ENCODE data around the gene CRISP2.
"Not testable (repeated sequence)": the region's sequence is repeated elsewhere in the genome, so short reads cannot be mapped to it uniquely, and the experiment has no call there.

Gene CRISP2

GRCh38 chr6:49713346-49713745 lies at the start of gene CRISP2:
Gene CRISP2 (minus strand): TSS chr6:49713543. CDS start chr6:49709196, 4,347 bp downstream.
- no peak for DNase-seq (ENCODE audit: low spot score)

GRCh38 chr6:49744259-49744658 lies 30.9 kb upstream of the CRISP2 start, which contains the start of gene CRISP3:
Gene CRISP3 (minus strand): TSS chr6:49744388. CDS start chr6:49744367, 21 bp downstream.
- no peak for DNase-seq (ENCODE audit: low spot score)

DNA sequence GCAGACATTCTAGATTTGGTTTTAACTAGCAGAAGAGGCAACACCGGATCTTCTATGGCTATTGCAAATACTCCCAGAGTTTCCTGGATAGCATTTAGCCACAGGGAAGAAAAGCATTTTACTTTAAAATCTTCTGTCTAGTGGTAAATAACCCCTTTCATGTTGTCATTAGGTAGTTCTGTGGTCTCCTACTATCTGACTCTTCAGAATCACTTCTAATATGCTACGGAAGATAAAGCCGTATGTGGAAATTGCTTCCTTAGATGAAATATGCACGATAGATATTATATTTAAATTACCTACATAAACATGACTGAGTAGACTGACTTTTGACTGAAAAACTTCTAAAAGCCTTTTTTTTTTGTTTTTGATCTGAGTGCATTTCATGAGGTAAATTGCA lies 30.1 kb upstream of the CRISP2 start:
- no peak for DNase-seq (ENCODE audit: low spot score)

GRCh38 chr6:49739423-49739822 lies 26.1 kb upstream of the CRISP2 start:
- DNase-seq (ENCODE audit: low spot score): no peak

DNA sequence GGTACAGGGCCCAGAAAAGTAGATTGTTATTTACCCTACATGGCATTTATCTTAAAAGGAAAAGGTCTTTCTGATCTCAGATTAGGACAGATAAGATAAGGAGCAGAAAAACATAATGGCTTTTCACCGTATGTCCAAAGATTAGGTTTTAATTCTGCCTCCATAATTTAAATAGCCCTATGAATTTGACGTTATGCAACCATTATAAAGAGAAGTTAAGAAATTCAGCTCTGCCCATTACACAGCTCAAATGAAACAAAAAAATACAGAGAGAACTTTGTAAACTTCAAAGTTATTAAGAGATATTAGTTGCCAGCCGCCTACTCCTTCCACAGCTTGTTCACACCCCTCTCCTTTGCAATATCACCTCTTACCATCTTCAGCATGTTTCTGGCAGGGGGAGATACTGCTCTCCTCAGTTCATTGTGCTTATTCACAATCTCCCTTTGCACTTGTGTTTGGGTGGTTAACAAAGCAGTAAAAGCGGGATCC lies 22.7 kb upstream of the CRISP2 start:
- DNase-seq (ENCODE audit: low spot score): no peak

- DNase-seq (ENCODE audit: low spot score): no peak
Observed at GRCh38 chr6:49733680-49734079, 20.3 kb upstream of the CRISP2 start.

GRCh38 chr6:49732781-49733180 lies 19.4 kb upstream of the CRISP2 start:
- DNase-seq (ENCODE audit: low spot score): no peak

- no peak for DNase-seq (ENCODE audit: low spot score)
Observed at GRCh38 chr6:49730251-49730650, 16.9 kb upstream of the CRISP2 start.

GRCh38 chr6:49723917-49724316 lies 10.6 kb upstream of the CRISP2 start:
- DNase-seq (ENCODE audit: low spot score): not testable (repeated sequence)

- no peak for DNase-seq (ENCODE audit: low spot score)
Observed at GRCh38 chr6:49721297-49721696, 8.0 kb upstream of the CRISP2 start.

DNA sequence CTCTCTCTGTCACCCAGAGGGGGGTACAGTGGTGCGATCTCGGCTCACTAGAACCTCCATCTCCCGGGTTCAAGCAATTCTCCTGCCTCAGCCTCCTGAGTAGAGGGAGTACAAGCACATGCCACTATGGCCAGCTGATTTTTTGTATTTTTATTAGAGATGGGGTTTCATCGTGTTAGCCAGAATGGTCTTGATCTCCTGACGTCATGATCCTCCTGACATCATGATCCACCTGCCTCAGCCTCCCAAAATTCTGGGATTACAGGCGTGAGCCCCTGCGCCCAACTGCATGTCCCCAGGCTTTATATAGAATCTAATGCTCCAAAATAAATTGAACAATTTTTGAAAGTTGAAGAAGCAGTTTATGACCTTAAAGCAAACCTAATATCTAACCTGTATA lies 7.0 kb upstream of the CRISP2 start:
- DNase-seq (ENCODE audit: low spot score): no peak

GRCh38 chr6:49698478-49698877 lies 14.9 kb downstream of the CRISP2 start:
- no peak for DNase-seq (ENCODE audit: low spot score)

GRCh38 chr6:49693512-49693911 lies 19.8 kb downstream of the CRISP2 start:
- no peak for DNase-seq (ENCODE audit: low spot score)

GRCh38 chr6:49692534-49692933 lies 20.8 kb downstream of the CRISP2 start:
- DNase-seq (ENCODE audit: low spot score): no peak

GRCh38 chr6:49676671-49677281 lies 36.6 kb downstream of the CRISP2 start:
- peak; percentile 56 for DNase-seq (ENCODE audit: low spot score)

GRCh38 chr6:49675816-49676215 lies 37.5 kb downstream of the CRISP2 start:
- DNase-seq (ENCODE audit: low spot score): no peak

GRCh38 chr6:49668083-49668511 lies 45.2 kb downstream of the CRISP2 start:
- peak; percentile 22 for DNase-seq (ENCODE audit: low spot score)

- DNase-seq (ENCODE audit: low spot score): no peak
Observed at GRCh38 chr6:49666930-49667757, 46.2 kb downstream of the CRISP2 start.

DNA sequence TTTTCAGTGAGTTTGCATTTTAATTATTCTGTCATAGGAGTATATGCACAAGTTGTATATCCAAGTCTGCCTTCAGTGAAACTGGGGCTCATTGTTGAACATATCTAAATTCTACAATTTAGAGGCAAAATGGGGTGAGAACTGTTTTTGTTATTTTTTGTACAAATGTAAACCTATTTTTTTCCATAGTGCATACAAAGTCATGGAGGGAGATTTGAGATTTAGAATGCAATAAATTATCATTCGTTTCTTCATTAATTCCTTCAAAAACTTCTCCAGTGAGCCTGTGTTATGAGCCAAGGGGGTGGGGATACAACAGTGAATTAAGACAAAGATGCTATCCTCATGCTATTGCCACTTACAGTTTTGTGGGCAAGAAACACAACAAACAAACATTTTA lies 46.9 kb downstream of the CRISP2 start:
- DNase-seq (ENCODE audit: low spot score): no peak

- DNase-seq (ENCODE audit: low spot score): no peak
Observed at GRCh38 chr6:49664817-49665216, 48.5 kb downstream of the CRISP2 start.

DNA sequence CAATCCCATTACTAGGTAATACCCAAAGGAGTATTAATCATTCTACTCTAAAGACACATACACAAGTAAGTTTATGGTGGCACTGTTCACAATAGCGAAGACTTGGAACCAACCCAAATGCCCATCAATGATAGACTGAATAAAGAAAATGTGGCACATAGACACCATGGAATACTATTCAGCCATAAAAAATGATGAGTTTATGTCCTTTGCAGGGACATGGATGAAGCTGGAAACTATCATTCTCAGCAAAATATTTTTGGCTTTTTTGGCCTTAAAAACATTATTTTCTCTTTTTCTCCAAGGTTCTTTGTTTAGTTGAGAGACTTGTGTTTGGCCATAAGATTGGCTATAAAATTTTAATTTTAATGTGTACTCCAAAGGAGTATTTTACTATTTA lies 49.3 kb downstream of the CRISP2 start:
- not testable (repeated sequence) for DNase-seq (ENCODE audit: low spot score)

DNA sequence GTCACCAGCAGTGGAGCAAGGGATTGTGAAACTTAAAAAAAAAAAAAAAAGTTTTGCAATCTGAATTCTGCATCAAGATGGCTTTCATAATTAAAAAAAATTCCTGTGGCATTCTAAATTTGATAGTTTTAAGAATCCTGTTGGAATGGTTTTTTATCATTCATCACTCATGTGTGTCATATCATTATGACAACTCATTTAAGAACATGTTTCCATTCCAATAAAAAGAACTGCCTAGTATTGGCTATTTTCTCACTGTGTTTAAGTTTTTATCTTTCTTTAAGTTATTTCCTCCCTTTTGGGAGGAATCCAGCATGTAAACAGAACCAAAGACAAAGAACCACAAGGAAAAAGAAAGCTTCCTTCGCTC lies 50.5 kb downstream of the CRISP2 start:
- no peak for DNase-seq (ENCODE audit: low spot score)

DNA sequence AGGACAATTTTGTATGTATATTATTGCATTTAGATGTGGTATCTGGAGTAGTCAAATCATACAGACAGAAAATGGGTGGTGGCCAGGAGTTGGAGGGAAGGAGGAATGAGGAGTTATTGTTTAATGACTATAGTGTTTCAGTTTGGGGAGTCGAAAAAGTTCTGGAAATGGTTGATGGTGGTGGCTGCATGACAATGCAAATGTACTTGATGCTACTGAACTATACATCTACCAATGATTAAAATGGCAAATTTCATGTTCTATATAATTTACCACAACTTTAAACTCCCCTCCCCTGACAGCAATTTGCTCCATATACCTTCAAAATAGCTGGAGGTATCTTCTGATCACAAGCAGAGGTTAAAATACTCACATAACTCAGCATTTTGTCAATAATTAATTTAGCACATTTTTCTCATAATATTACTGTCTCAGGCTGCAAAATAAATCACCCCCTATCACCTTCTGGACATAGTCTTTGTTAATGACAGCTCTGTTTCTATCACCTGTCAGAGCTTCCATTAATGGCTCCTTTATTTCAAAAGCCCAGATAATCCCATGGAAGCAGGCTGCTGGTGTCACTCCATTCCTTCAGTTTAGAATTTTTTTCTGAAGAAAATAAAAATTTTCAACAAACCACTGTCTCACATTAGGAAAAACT lies 51.0 kb downstream of the CRISP2 start:
- DNase-seq (ENCODE audit: low spot score): no peak
